ENCODE data around the gene PTPRN2. TPM values are rescaled to one million over a fixed set of nuclear protein-coding genes. Genes with fewer than 3 reads are reported as not detected.

Gene PTPRN2
- total and polyA plus RNA-seq, 8 donors: 4.9 to 136 (median 46.8) TPM

DNA sequence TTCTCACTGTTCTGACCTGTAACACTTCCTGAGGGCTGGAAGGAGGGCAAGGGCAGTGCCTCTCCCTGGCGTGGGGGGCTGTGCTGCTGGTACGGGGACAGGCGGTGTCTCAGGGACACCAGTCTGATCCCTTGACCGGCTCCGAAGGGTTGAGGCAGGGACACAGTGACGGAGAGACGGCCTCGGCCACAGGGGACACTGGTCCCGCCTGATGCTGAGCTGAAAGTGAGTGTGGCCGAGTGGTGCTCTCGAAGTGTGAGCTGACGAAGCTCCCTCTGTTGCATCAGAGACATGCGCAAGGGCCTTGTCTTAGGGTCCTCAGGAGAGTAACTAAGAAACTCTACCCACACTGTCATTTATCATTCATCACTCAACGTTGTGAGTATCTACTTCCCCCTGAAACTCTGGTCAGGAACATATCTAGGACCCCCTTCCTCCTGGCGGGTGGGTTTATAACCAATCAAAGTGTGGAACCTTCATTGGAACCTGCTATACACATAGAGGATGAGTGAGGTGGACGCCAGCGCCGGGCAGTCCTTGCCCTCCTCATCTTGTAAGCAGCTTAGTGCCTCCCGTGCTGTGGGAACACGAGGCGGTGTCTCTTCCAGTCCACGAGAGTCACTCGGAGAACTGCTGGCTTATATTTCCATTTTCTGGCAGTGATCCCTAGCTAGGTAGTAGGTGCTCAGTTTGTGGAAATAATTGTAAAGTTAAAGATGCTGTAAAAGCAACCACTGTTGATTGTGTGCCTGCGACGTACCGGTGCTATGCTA is 967.7 kb downstream of the PTPRN2 start:
- no peaks in the 10 kb centered on the region for H3K27me3 ChIP-seq
- no peak overlapping the region for H3K4me3 ChIP-seq
- no peak overlapping the region for H3K27ac ChIP-seq
- 91 to 95% (median 93%) methylated on average over 26 of the region's 26 CpGs for WGBS, 5 donors
- H3K36me3 ChIP-seq: peaks cover 0 to 3% (median 0%) of the 10 kb centered on the region in 4 donors
- no peak for DNase-seq
- TF ChIP-seq EP300 (IDR thresholded peaks at IDR 0.05): no peak
- no peak for TF ChIP-seq POLR2AphosphoS5 (IDR thresholded peaks at IDR 0.05)
- TF ChIP-seq, protein P1, sequence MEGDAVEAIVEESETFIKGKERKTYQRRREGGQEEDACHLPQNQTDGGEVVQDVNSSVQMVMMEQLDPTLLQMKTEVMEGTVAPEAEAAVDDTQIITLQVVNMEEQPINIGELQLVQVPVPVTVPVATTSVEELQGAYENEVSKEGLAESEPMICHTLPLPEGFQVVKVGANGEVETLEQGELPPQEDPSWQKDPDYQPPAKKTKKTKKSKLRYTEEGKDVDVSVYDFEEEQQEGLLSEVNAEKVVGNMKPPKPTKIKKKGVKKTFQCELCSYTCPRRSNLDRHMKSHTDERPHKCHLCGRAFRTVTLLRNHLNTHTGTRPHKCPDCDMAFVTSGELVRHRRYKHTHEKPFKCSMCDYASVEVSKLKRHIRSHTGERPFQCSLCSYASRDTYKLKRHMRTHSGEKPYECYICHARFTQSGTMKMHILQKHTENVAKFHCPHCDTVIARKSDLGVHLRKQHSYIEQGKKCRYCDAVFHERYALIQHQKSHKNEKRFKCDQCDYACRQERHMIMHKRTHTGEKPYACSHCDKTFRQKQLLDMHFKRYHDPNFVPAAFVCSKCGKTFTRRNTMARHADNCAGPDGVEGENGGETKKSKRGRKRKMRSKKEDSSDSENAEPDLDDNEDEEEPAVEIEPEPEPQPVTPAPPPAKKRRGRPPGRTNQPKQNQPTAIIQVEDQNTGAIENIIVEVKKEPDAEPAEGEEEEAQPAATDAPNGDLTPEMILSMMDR (IDR thresholded peaks at IDR 0.05): no peak
- no peak for TF ChIP-seq POLR2A (IDR thresholded peaks at IDR 0.05)
- intact Hi-C loops (cut with DNase I; ENCODE audit: low total_unique reads): no loop called here
- H3K9me3 ChIP-seq: no peaks in the 10 kb centered on the region
- H3K4me1 ChIP-seq: no peaks in the 10 kb centered on the region

DNA sequence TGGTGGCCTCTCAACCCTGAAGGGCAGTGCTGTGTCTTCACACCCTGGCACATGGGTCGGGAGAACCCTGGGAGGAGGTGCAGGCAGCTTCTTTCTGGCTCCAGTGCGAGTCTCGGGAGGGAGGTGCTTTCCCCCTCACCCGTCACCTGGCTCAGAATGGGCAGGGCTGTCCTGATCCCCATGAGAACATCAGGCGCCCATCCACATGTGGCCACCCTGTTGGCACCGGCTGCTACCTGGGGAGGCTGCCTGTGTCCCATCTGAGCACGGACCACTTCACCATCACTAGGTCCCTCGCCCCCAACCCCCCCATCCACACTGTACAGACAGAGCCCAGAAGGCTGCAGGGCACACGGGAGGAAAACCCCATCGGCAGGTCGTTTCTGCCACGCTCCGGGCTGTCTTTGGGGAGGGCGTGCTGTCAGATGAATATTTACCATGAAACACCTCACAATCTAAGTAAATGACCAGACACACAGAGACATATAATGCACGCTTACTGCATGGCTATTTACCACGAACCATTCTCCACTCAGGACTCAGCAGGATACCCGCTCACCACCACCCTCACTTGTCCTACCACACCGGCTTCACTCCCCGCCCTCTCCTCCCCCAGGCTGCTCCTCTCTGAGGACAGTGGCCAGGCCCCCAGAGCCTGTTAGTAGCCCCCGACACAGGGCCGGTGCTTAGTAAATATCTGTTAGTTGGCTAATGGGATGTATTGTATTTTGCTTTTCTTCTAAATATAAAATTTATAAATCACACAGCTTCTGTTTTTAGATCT is 968.6 kb downstream of the PTPRN2 start:
- peaks cover 0 to 3% (median 0%) of the 10 kb centered on the region in 4 donors for H3K36me3 ChIP-seq
- no peaks in the 10 kb centered on the region for H3K9me3 ChIP-seq
- intact Hi-C loops (cut with DNase I; ENCODE audit: low total_unique reads): no loop called here
- H3K4me3 ChIP-seq: no peak overlapping the region
- TF ChIP-seq POLR2A (IDR thresholded peaks at IDR 0.05): no peak
- TF ChIP-seq POLR2AphosphoS5 (IDR thresholded peaks at IDR 0.05): no peak
- TF ChIP-seq, protein P1 (IDR thresholded peaks at IDR 0.05): no peak
- TF ChIP-seq EP300 (IDR thresholded peaks at IDR 0.05): no peak
- H3K27me3 ChIP-seq: peaks cover 0 to under 1% (median 0%) of the 10 kb centered on the region in 3 donors
- H3K4me1 ChIP-seq: peaks cover 0 to under 1% (median 0%) of the 10 kb centered on the region in 4 donors
- DNase-seq: no peak
- no peak overlapping the region for H3K27ac ChIP-seq
- WGBS, 5 donors: 86 to 92% (median 90%) methylated on average over 20 to 21 of the region's 21 CpGs

DNA sequence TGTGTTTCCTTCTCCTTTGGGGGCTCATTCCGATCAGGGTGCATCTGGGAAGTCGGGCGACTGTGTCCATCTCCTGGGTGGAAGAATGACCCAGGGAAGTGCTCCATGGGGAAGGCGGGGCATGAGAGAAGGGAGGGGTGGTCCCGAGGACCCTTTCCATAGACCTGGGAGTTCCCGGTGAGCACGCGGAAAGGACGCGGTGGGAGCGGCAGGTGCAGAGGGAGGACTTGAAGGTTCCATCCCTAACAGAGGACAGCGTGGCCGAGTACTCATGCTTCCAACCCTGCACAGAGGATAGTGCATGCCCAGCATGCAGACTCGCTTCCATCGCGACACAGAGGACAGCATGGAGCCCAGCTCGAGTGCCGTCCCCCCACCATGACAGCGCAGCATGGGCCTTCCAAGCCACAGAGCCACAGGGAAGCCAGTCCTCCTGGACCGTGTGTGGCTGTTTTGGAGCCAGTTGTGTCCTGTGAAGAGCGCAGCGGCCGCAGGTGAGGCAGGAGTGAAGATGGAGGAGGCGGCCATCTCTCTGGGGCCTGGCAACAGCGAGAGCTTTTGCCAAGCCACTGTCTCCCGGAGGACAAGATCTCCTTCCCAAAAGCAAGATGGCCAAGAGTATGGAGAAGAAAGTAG is 969.4 kb downstream of the PTPRN2 start:
- Histone ChIP-seq H3K36me3 (peaks cover 0 to 3% (median 0%) of the 10 kb centered on the region in 4 donors), H3K27me3 (peaks cover 0 to 9% (median 6%) of the 10 kb centered on the region in 3 donors), H3K27ac (no peak overlapping the region), H3K9me3 (no peaks in the 10 kb centered on the region), H3K4me1 (peaks cover 0 to 9% (median 3%) of the 10 kb centered on the region in 4 donors), H3K4me3 (no peak overlapping the region)
- WGBS, 5 donors: 90 to 95% (median 94%) methylated on average over 26 of the region's 26 CpGs
- intact Hi-C loops (cut with DNase I; ENCODE audit: low total_unique reads): no loop called here
- TF ChIP-seq, protein P1 (IDR thresholded peaks at IDR 0.05): no peak
- TF ChIP-seq POLR2A (IDR thresholded peaks at IDR 0.05) (no peak), POLR2AphosphoS5 (IDR thresholded peaks at IDR 0.05) (no peak), EP300 (IDR thresholded peaks at IDR 0.05) (no peak)
- DNase-seq: no peak

DNA sequence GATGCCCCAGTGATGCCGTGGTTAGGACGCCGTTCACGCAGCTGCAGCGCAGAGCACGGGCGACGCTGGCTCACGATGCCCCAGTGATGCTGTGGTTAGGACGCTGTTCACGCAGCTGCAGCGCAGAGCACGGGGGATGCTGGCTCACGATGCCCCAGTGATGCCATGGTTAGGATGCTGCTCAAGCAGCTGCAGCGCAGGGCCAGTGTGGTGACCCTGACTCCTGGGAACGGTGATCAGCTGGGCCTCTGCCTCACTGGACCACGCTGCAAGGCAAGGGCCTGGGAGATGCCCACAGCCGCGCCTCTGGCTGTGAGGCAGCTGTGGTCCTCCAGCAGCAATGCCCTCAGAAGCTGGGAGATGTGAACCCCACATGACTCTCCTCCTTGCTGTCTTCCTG is 970.2 kb downstream of the PTPRN2 start:
- no peak for DNase-seq

More for the DNA sequence above, 970.2 kb downstream of the PTPRN2 start:
- Histone ChIP-seq H3K4me3 (no peak overlapping the region), H3K36me3 (peaks cover 0 to 3% (median 0%) of the 10 kb centered on the region in 4 donors), H3K27ac (no peak overlapping the region), H3K4me1 (peaks cover 0 to 17% (median 9%) of the 10 kb centered on the region in 4 donors), H3K9me3 (no peaks in the 10 kb centered on the region), H3K27me3 (peaks cover 0 to 14% (median 6%) of the 10 kb centered on the region in 3 donors)
- TF ChIP-seq, protein P1 (IDR thresholded peaks at IDR 0.05): no peak
- 90 to 95% (median 94%) methylated on average over 14 to 19 of the region's 19 CpGs for WGBS, 5 donors
- intact Hi-C loops (cut with DNase I; ENCODE audit: low total_unique reads): no loop called here
